CD4-positive, CD25-positive, alpha-beta regulatory T cell (primary cell): ENCODE data around the gene PTGES2. TPM values are rescaled to one million over a fixed set of nuclear protein-coding genes. Genes with fewer than 3 reads are reported as not detected.

Experiments
- ATAC-seq, 2 donors: fragments of 150-1000 bp; cut with Tn5 transposase; one replicate each; pipeline ENCODE4 v1.10.0; 2021; ENCODE audit warnings: low read depth in 2 of 2, moderate number of reproducible peaks in 2 of 2, moderate library complexity in 1 of 2
- DNase-seq, 3 donors: peaks; one replicate each; pipeline versions ENCODE4 v3.0.0 to v3.0.0-alpha.2; 2012 to 2022; ENCODE audit warnings: mixed read lengths in 1 of 3
- H3K27ac ChIP-seq: one replicate; pipeline ENCODE4 v1.7.0; 2013; ENCODE audit warnings: mild to moderate bottlenecking, low read length; ENCODE audit not compliant: insufficient read depth, poor library complexity, severe bottlenecking
- H3K27me3 ChIP-seq: one replicate; pipeline ENCODE4 v1.7.0; 2013; ENCODE audit warnings: low read length; ENCODE audit not compliant: control insufficient read depth, insufficient read depth
- H3K36me3 ChIP-seq: one replicate; pipeline ENCODE4 v1.7.0; 2013; ENCODE audit warnings: mild to moderate bottlenecking, low read length, moderate library complexity; ENCODE audit not compliant: control insufficient read depth, insufficient read depth
- H3K4me1 ChIP-seq: 2 replicates; pipeline ENCODE4 v1.7.0; 2013; ENCODE audit warnings: mild to moderate bottlenecking, low read length; ENCODE audit not compliant: insufficient read depth, control insufficient read depth, poor library complexity, severe bottlenecking
- H3K4me3 ChIP-seq: one replicate; pipeline ENCODE4 v1.7.0; 2013; ENCODE audit warnings: low read depth, mild to moderate bottlenecking, low read length, moderate library complexity
- H3K9me3 ChIP-seq, 2 experiments: 1 replicate in 1 of 2; 2 replicates in 1 of 2; pipeline ENCODE4 v1.7.0; 2013; ENCODE audit warnings: low read length in 2 of 2, mild to moderate bottlenecking in 1 of 2, moderate library complexity in 1 of 2; ENCODE audit not compliant: control insufficient read depth in 2 of 2
- H3K27ac Mint-ChIP-seq, 3 donors: one replicate each; pipeline ENCODE4 v1.8.0; 2020 to 2022; ENCODE audit warnings: mild to moderate bottlenecking in 3 of 3, mixed read lengths in 3 of 3, moderate library complexity in 2 of 3
- H3K27me3 Mint-ChIP-seq: one replicate; pipeline ENCODE4 v1.8.0; 2022; ENCODE audit warnings: mild to moderate bottlenecking, mixed read lengths
- H3K36me3 Mint-ChIP-seq: one replicate; pipeline ENCODE4 v1.8.0; 2020; ENCODE audit warnings: mixed read lengths
- H3K4me1 Mint-ChIP-seq, 4 donors: one replicate each; pipeline ENCODE4 v1.8.0; 2020 to 2022; ENCODE audit warnings: mixed read lengths in 4 of 4, mild to moderate bottlenecking in 1 of 4
- H3K4me3 Mint-ChIP-seq, 4 donors: one replicate each; pipeline ENCODE4 v1.8.0; 2020 to 2022; ENCODE audit warnings: mild to moderate bottlenecking in 4 of 4, mixed read lengths in 4 of 4, moderate library complexity in 3 of 4
- H3K9me3 Mint-ChIP-seq, 7 donors: one replicate each; pipeline ENCODE4 v1.8.0; 2020 to 2022; ENCODE audit warnings: mixed read lengths in 7 of 7, mild to moderate bottlenecking in 3 of 7, moderate library complexity in 2 of 7
- polyA plus RNA-seq, 4 donors: library from polyadenylated mRNA; unstranded; fragments of 300-500 nt; fragmentation: Illumina TruSeq; gene quantifications; one replicate each; pipeline ENCODE4 v1.2.3, GENCODE V29; 2021
- total RNA-seq: library from RNA; stranded (reverse); gene quantifications from one replicate; pipeline ENCODE4 v1.2.3, GENCODE V29; 2022

Gene PTGES2
- total and polyA plus RNA-seq, 5 donors from 2014 or later: 33.8 to 48.6 (median 38.0) TPM

DNA sequence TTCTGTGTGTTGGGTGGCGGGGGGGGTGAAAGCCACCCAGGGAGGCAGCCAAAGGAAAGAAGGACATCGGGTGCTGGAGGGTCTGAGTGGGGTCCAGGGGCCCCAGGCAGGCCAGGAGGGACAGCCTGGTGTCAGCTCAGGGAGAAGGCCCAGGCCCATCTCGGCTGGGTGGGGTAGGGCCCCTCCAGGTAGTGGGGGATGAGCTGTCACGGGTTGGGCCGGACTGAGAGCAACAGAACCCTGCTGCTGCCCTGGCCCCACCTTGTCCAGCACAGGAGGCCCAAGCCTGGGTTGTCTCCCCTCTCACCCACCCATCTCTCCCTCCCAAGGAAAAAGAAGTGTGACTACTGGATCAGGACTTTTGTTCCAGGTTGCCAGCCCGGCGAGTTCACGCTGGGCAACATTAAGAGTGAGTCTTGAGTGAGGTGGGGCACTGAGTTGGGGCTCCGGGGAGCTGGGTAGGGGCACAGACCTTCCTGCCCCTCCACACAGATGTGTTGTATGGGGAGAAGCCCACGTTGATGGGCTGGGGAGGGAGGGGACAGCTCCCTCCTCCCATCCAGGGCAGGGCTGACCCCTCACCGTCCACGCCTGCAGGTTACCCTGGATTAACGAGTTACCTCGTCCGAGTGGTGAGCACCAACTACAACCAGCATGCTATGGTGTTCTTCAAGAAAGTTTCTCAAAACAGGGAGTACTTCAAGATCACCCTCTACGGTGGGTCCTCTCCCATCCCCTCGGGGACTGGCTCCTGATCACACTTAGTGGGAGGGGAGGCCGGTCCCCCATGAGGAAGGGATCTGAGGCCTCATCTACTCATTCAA is 24.0 kb upstream of the PTGES2 start:
- H3K36me3 ChIP-seq: no peaks in the 10 kb centered on the region
- no peak overlapping the region for H3K4me3 ChIP-seq
- H3K27me3 Mint-ChIP-seq: no peaks in the 10 kb centered on the region
- no peaks in the 10 kb centered on the region for H3K9me3 ChIP-seq
- no peaks in the 10 kb centered on the region for H3K9me3 Mint-ChIP-seq
- H3K36me3 Mint-ChIP-seq: no peaks in the 10 kb centered on the region
- H3K27me3 ChIP-seq: no peaks in the 10 kb centered on the region
- DNase-seq (no peak), ATAC-seq (no peak)
- peaks cover 0 to 4% (median 0%) of the 10 kb centered on the region in 4 donors for H3K4me1 Mint-ChIP-seq
- H3K4me1 ChIP-seq: no peaks in the 10 kb centered on the region
- no peak overlapping the region for H3K27ac Mint-ChIP-seq
- no peak overlapping the region for H3K27ac ChIP-seq
- no peak overlapping the region for H3K4me3 Mint-ChIP-seq

DNA sequence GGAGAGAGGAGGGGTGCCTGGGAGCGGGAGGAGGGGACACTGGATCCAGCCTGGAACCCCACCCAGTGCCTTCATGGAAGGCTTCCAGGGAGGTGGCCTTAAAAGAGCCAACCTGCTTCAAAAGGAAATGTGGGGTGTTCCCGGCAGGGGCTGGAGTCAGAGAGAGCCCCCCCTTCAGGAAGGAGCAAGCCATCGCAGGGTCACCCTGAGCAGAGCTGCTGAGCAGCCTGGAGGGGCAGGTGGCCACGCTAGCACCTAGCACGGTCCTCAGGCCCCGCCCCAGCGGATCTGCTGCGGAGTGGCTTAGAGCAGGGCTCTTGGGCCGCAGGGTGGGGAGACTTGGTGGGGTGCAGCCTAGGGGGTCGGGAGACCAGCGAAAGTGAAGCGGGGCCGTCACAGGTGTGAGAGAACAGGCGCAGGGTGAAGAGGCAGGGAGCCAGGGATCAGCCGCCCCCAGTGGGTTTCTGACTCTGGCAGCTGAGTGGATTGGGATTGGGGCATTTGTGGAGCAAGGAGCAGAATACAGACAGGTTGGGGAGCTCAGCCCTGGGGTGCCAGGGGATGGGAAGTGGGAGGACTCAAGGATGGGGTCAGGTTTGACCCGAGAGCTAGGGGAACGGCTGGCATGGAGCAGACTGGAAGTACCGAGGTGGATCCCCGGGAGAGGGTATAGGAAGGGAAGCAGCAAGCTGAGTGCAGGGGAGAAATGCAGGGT is 23.2 kb upstream of the PTGES2 start:
- Histone ChIP-seq H3K4me1 (no peaks in the 10 kb centered on the region), H3K36me3 (no peaks in the 10 kb centered on the region), H3K27me3 (no peaks in the 10 kb centered on the region), H3K27ac (no peak overlapping the region), H3K9me3 (no peaks in the 10 kb centered on the region), H3K4me3 (no peak overlapping the region)
- ATAC-seq (peak; percentile 19 to 33), DNase-seq (peak in 1 of 3 donors; percentile 21)
- Mint-ChIP-seq H3K36me3 (no peaks in the 10 kb centered on the region), H3K9me3 (no peaks in the 10 kb centered on the region), H3K27ac (peak overlapping the region in 1 of 3 donors; percentile 62), H3K27me3 (no peaks in the 10 kb centered on the region), H3K4me1 (peaks cover 0 to 3% (median 0%) of the 10 kb centered on the region in 4 donors), H3K4me3 (no peak overlapping the region)

DNA sequence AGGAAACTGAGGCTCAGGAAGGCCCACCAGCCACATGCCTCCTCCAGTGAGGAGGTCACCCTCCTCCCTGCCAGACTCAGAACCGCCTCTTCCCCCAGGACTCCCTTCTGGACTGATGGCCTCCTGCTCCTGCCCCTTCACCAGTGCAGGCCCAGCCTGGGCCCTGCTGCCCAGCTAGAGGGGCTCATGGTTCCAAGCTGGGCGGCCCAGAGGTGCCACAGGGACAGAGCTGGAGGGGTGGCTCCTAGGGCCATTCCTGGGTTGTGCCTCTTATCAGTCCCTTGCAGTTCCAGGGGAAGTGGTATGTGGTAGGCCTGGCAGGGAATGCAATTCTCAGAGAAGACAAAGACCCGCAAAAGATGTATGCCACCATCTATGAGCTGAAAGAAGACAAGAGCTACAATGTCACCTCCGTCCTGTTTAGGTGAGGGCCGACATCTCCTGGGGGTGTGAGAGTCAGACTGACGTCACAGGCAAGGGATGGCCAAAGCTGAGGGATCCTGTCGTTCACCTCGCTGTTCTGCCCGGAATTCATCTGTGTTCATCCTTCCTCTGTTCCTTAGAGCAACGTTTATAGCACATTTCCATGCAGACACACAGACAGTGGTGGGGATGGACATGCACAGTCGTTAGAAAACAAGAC is 22.5 kb upstream of the PTGES2 start:
- peak overlapping the region in 1 of 4 donors; percentile 43 for H3K4me3 Mint-ChIP-seq
- H3K4me3 ChIP-seq: no peak overlapping the region
- peak overlapping the region in 2 of 3 donors; percentile 62 to 67 for H3K27ac Mint-ChIP-seq
- ATAC-seq (no peak), DNase-seq (no peak)
- no peaks in the 10 kb centered on the region for H3K4me1 ChIP-seq
- no peak overlapping the region for H3K27ac ChIP-seq
- H3K36me3 Mint-ChIP-seq: no peaks in the 10 kb centered on the region
- peaks cover 0 to 1% (median 0%) of the 10 kb centered on the region in 7 donors for H3K9me3 Mint-ChIP-seq
- no peaks in the 10 kb centered on the region for H3K27me3 Mint-ChIP-seq
- no peaks in the 10 kb centered on the region for H3K27me3 ChIP-seq
- H3K36me3 ChIP-seq: no peaks in the 10 kb centered on the region
- no peaks in the 10 kb centered on the region for H3K4me1 Mint-ChIP-seq
- H3K9me3 ChIP-seq: no peaks in the 10 kb centered on the region

DNA sequence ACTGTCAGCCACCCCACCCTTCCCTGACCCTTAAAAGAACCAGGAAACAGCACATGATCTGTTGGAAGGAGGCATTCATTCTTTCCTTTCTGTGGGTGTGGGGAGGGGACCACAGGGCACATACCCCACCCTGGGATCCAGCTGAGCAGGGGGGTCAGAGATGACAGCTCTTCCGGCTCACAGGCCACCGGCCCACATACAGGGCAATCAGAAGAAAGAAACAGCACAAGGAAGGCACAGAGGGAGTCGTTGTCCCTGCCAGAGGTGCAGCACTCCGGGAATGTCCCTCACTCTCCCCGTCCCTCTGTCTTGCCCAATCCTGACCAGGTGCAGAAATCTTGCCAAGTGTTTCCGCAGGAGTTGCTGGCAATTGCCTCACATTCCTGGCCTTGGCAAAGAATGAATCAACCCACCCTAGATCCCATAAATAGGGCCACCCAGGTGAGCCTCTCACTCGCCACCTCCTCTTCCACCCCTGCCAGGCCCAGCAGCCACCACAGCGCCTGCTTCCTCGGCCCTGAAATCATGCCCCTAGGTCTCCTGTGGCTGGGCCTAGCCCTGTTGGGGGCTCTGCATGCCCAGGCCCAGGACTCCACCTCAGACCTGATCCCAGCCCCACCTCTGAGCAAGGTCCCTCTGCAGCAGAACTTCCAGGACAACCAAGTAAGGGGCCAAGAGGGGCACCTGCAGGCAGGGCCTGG is 21.6 kb upstream of the PTGES2 start, which contains the start of gene LCN2:
Gene LCN2 (plus strand): TSS at position 453 of the 701 bp plus-strand sequence. CDS start 73 bp downstream, at position 526.
- DNase-seq (no peak), ATAC-seq (no peak)
- H3K36me3 ChIP-seq: no peaks in the 10 kb centered on the region
- Mint-ChIP-seq H3K27me3 (no peaks in the 10 kb centered on the region), H3K4me1 (no peaks in the 10 kb centered on the region), H3K27ac (peak within 1 kb of the TSS in 2 of 3 donors; percentile 62 to 67), H3K9me3 (peaks cover 0 to 1% (median 0%) of the 10 kb centered on the region in 7 donors), H3K4me3 (peak within 1 kb of the TSS in 1 of 4 donors; percentile 43), H3K36me3 (no peaks in the 10 kb centered on the region)
- no peaks in the 10 kb centered on the region for H3K4me1 ChIP-seq
- no peaks in the 10 kb centered on the region for H3K9me3 ChIP-seq
- no peaks in the 10 kb centered on the region for H3K27me3 ChIP-seq
- H3K4me3 ChIP-seq: no peak within 1 kb of the TSS
- H3K27ac ChIP-seq: no peak within 1 kb of the TSS

DNA sequence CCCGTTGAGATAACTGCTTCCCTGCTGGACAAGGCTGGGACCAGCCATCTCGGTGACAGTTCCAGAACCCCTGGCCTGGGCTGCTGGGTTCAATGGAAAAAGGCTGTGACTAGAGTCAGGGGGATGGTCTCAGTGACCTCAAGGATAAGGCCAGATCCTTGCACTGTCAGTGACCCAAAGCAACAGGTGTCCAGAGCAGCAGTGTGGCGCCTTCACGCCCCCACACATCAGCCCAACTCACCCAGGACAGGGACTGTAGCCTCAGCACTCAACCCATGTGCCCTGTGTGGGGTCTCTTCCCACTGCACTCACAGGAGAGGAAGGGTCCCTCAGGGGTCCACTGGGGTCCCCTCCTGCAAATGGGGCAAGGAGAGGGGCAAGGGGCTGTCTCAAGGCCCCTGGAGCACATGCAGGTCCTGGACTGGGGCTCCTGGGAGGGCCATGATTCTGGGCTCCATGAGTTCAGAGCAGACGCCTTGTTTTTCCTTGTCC is 21.0 kb upstream of the PTGES2 start:
- H3K36me3 ChIP-seq: no peaks in the 10 kb centered on the region
- no peaks in the 10 kb centered on the region for H3K9me3 ChIP-seq
- Mint-ChIP-seq H3K4me3 (no peak overlapping the region), H3K4me1 (peaks cover 0 to under 1% (median 0%) of the 10 kb centered on the region in 4 donors), H3K36me3 (no peaks in the 10 kb centered on the region), H3K27me3 (no peaks in the 10 kb centered on the region), H3K9me3 (peaks cover 0 to 1% (median 0%) of the 10 kb centered on the region in 7 donors), H3K27ac (no peak overlapping the region)
- no peak overlapping the region for H3K4me3 ChIP-seq
- H3K27me3 ChIP-seq: no peaks in the 10 kb centered on the region
- no peak for ATAC-seq
- no peak for DNase-seq
- no peaks in the 10 kb centered on the region for H3K4me1 ChIP-seq
- no peak overlapping the region for H3K27ac ChIP-seq

DNA sequence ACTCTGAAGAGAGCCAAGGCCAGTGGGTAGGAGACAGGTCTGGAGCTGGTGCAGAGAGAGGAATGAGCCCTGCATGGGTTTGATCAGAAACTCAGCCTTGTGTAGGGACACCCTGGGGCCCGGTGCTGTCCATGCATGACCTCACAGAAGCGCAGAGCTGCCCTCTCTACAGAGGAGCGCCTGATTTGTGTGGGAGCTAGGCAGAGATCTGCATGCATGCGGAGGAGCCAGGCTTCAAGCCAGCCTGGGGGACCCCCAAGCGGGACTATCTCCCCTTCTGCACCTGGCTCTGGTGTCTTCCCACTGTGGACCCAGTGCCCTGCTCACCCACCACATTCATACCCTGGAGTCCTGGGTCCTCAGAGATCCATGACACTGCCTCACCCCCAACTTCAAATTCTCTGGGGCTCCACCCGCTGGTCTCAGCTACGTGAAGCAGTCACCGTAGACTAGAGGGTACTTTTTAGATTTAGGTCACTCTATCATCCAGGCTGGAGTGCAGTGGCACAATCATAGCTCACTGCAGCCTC is 19.1 kb upstream of the PTGES2 start:
- Histone ChIP-seq H3K9me3 (no peaks in the 10 kb centered on the region), H3K27ac (no peak overlapping the region), H3K4me3 (no peak overlapping the region), H3K36me3 (no peaks in the 10 kb centered on the region), H3K27me3 (no peaks in the 10 kb centered on the region), H3K4me1 (peaks cover 7% of the 10 kb centered on the region)
- Mint-ChIP-seq H3K4me3 (no peak overlapping the region), H3K36me3 (no peaks in the 10 kb centered on the region), H3K4me1 (peaks cover 2 to 15% (median 5%) of the 10 kb centered on the region in 4 donors), H3K27me3 (no peaks in the 10 kb centered on the region), H3K9me3 (peaks cover 0 to 1% (median 0%) of the 10 kb centered on the region in 7 donors), H3K27ac (no peak overlapping the region)
- ATAC-seq (no peak), DNase-seq (no peak)

DNA sequence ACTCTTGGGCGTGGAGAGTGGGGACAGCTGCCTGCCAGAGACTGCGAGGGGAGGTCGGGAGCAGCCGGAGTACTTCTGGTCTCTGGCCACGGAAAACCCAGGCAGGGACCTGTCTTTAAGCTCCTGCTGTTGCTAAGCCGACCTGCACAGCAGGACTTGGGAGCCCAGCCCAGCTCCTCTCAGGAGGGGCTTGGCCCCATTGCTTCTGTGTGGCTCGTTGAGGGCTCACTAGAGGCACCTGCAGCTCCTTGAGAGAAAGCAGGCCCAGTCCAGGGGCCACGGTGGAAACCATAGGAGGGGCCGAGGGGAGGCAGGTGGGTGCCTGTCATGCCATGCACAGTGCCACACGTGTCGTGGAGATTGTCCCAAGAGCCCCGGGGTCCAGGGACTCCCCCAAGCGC is 18.4 kb upstream of the PTGES2 start:
- Histone ChIP-seq H3K27me3 (no peaks in the 10 kb centered on the region), H3K4me3 (no peak overlapping the region), H3K9me3 (no peaks in the 10 kb centered on the region)

More for the DNA sequence above, 18.4 kb upstream of the PTGES2 start:
- ATAC-seq (no peak), DNase-seq (no peak)
- H3K36me3 ChIP-seq: no peaks in the 10 kb centered on the region
- H3K27me3 Mint-ChIP-seq: no peaks in the 10 kb centered on the region
- peaks cover 0 to 1% (median 0%) of the 10 kb centered on the region in 7 donors for H3K9me3 Mint-ChIP-seq
- no peak overlapping the region for H3K4me3 Mint-ChIP-seq
- H3K36me3 Mint-ChIP-seq: no peaks in the 10 kb centered on the region
- H3K27ac Mint-ChIP-seq: no peak overlapping the region
- H3K27ac ChIP-seq: no peak overlapping the region
- H3K4me1 ChIP-seq: peaks cover 7% of the 10 kb centered on the region
- peaks cover 2 to 16% (median 5%) of the 10 kb centered on the region in 4 donors for H3K4me1 Mint-ChIP-seq
